Kidney (tissue), 14 donors: ENCODE results near the gene ACTN1. TPM values are rescaled to one million over a fixed set of nuclear protein-coding genes. Genes with fewer than 3 reads are reported as not detected.

Experiments
- DNase-seq, 5 donors: peaks; one replicate each; pipeline ENCODE4 v3.0.0-alpha.2; 2013 to 2020
- FAIRE-seq: peaks from 2 replicates; lab custom pipeline; 2012; peaks lifted over from hg19 to GRCh38; lab: Jason Lieb, UNC
- H3K27ac ChIP-seq, 2 donors: one replicate each; pipeline ENCODE4 v1.7.0; 2013; ENCODE audit warnings: low read depth in 2 of 2, low read length in 2 of 2, inconsistent platforms in 1 of 2
- H3K27me3 ChIP-seq: one replicate; pipeline ENCODE4 v1.7.1; 2013; ENCODE audit warnings: low read length, inconsistent platforms; ENCODE audit not compliant: control insufficient read depth, insufficient read depth
- H3K36me3 ChIP-seq, 3 donors: one replicate each; pipeline versions ENCODE4 v1.7.0 to v1.7.1; 2013; ENCODE audit warnings: low read length in 3 of 3, control low read depth in 1 of 3, inconsistent platforms in 1 of 3; ENCODE audit not compliant: insufficient read depth in 3 of 3, control insufficient read depth in 2 of 3
- H3K4me1 ChIP-seq, 3 donors: one replicate each; pipeline versions ENCODE4 v1.7.0 to v1.7.1; 2013; ENCODE audit warnings: low read length in 3 of 3, inconsistent platforms in 1 of 3, low read depth in 1 of 3; ENCODE audit not compliant: control insufficient read depth in 2 of 3, insufficient read depth in 2 of 3
- H3K4me3 ChIP-seq, 3 donors: one replicate each; pipeline versions ENCODE4 v1.7.0 to v1.8.1; 2013; ENCODE audit warnings: low read length in 3 of 3, control low read depth in 1 of 3, inconsistent platforms in 1 of 3
- H3K9ac ChIP-seq, 3 donors: one replicate each; pipeline versions ENCODE4 v1.7.0 to v1.7.1; 2013; ENCODE audit warnings: low read length in 3 of 3, control low read depth in 1 of 3, inconsistent platforms in 1 of 3
- H3K9me3 ChIP-seq, 3 donors: one replicate each; pipeline versions ENCODE4 v1.7.0 to v1.7.1; 2013; ENCODE audit warnings: low read length in 3 of 3, control low read depth in 1 of 3, inconsistent platforms in 1 of 3; ENCODE audit not compliant: control insufficient read depth in 2 of 3, insufficient read depth in 1 of 3
- intact Hi-C: fragments of 100-400 bp; cut with DNase I; formaldehyde crosslinking; loops from one replicate; pipeline ENCODE4 v1.11.1; 2022
- polyA plus RNA-seq: library from polyadenylated mRNA; stranded (reverse); fragments of 350-450 nt; fragmentation: Illumina TruSeq; extraction: RNeasy Lipid Tissue Mini Kit (QIAGEN cat#74804); gene quantifications from one replicate; pipeline ENCODE4 v1.2.3, GENCODE V29; 2014; ENCODE audit warnings: low read depth, low replicate concordance; ENCODE audit not compliant: insufficient read depth
- total RNA-seq: library from RNA; stranded (reverse); fragmentation: NEBNext Ultra II Directional; extraction: Animal tissue kit (Norgen Biotek cat#: 25700); gene quantifications from one replicate; pipeline ENCODE4 v1.2.1, GENCODE V29; 2021
- TF ChIP-seq, protein P1 (sequence below): IDR thresholded peaks from 3 replicates; pipeline ENCODE4 v1.5.1; 2012; ENCODE audit warnings: mild to moderate bottlenecking, moderate library complexity, borderline replicate concordance; ENCODE audit not compliant: insufficient read depth; ENCODE audit errors: extremely low read depth
- donor health status: control.
- donor health status: control.
- donor health status: control.
- donor health status: control.
- donor health status: control.
- donor health status: DM: yes; HTN: yes; CAD: no.
- donor health status: Normal renal cell carcinoma (clear cell type).

ACTN1 gene
- total and polyA plus RNA-seq, 2 donors from 2014 or later = 20.1 to 184 TPM

DNA sequence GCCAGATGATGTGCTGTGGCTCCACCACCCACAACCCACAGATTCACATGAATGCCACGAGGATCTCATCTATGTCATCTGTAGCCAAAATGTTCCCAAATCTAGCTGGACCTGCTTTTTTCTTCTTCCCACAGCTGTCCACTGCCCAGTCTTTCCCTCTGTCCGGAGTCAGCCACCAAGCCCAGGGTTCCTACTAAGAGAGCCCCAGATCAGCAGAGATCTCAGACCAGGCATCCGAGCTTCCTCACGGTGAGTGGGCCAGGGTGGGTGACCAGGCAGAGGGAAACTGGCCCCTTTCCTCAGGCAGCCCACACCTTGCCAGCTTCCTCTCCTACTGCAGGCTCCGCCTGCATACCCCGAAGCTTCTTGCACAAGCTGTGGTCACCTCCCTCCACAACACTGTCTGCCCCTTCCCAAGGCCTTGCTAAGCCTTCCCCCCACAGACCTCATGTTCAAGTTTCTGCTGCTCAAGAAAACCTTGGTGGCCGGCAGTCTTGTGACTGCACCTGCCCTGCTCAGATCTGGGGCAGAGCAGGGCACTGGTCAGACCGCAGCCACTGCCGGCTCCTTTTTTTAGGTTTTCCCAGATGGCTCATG, 81.4 kb downstream of the ACTN1 start:
- FAIRE-seq (no peak), DNase-seq (peak in 1 of 5 donors; percentile 52)
- intact Hi-C loops = no loop called here
- Histone ChIP-seq H3K9ac (no peak overlapping the region), H3K4me1 (peaks cover 0 to 6% (median 3%) of the 10 kb centered on the region in 3 donors), H3K27me3 (no peaks in the 10 kb centered on the region), H3K27ac (no peak overlapping the region), H3K36me3 (peaks cover 2 to 7% (median 7%) of the 10 kb centered on the region in 3 donors), H3K4me3 (no peak overlapping the region), H3K9me3 (no peaks in the 10 kb centered on the region)
- TF ChIP-seq, protein P1, sequence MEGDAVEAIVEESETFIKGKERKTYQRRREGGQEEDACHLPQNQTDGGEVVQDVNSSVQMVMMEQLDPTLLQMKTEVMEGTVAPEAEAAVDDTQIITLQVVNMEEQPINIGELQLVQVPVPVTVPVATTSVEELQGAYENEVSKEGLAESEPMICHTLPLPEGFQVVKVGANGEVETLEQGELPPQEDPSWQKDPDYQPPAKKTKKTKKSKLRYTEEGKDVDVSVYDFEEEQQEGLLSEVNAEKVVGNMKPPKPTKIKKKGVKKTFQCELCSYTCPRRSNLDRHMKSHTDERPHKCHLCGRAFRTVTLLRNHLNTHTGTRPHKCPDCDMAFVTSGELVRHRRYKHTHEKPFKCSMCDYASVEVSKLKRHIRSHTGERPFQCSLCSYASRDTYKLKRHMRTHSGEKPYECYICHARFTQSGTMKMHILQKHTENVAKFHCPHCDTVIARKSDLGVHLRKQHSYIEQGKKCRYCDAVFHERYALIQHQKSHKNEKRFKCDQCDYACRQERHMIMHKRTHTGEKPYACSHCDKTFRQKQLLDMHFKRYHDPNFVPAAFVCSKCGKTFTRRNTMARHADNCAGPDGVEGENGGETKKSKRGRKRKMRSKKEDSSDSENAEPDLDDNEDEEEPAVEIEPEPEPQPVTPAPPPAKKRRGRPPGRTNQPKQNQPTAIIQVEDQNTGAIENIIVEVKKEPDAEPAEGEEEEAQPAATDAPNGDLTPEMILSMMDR = no peak

- intact Hi-C loops = no loop called here
- no peak overlapping the region for H3K27ac ChIP-seq
- no peaks in the 10 kb centered on the region for H3K9me3 ChIP-seq
- DNase-seq (peak in 1 of 5 donors; percentile 32), FAIRE-seq (no peak)
- H3K4me3 ChIP-seq = no peak overlapping the region
- H3K9ac ChIP-seq = no peak overlapping the region
- H3K4me1 ChIP-seq = peaks cover 0 to 6% (median 3%) of the 10 kb centered on the region in 3 donors
- H3K36me3 ChIP-seq = peaks cover 2 to 13% (median 4%) of the 10 kb centered on the region in 3 donors
- no peaks in the 10 kb centered on the region for H3K27me3 ChIP-seq
- TF ChIP-seq, protein P1 = no peak
These were observed 83.0 kb downstream of the ACTN1 start for GRCh38 chr14:68896132-68896531.

DNA sequence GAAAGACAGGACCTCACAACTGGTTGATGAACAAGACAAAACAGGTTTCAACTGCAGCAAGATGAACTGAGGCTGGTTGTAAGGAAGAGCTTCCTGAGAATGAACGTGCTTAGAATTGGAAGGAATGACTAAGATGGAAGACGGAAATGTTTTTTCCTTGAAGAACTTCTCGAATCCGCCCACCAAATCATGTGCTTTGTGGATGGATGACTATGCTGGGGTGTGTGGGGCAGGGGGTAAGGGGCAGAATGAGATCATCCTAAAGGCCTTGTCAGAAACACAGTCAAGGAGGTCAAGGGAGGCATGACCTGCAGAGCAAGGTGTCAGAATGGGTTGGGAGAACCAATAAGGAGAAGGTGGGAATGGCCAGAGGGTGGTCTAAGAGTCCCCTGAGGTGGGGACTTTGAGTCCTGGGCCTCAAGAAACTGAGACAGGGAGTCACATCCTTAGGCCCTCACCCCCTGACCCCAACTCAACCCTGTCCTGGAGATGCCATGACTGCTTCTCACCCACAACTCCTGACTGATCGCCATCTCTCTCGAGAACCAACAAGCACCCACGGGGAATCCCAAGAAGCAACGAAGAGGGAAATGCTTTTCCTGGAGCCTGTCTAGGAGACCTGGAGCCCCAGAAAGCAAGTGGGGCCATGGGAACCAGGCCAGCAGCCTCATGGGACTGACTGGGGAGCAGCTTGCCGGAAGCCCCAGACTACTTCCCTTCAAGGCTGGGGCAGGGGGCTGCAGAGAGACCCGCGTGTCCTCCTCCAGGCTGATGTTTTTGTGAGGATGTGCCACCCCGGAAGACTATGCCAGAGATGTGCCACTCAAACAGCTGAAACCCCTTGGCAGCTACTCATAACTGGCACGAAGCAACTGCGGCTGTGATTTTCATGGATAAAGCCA, 84.0 kb downstream of the ACTN1 start:
- FAIRE-seq (no peak), DNase-seq (peak in 1 of 5 donors; percentile 53)
- TF ChIP-seq, protein P1 = no peak
- Histone ChIP-seq H3K4me3 (no peak overlapping the region), H3K36me3 (peaks cover 0 to 10% (median 2%) of the 10 kb centered on the region in 3 donors), H3K27ac (no peak overlapping the region), H3K9ac (no peak overlapping the region), H3K27me3 (no peaks in the 10 kb centered on the region), H3K4me1 (peaks cover 0 to 2% (median 0%) of the 10 kb centered on the region in 3 donors), H3K9me3 (no peaks in the 10 kb centered on the region)
- intact Hi-C loops = no loop called here
